ENCODE measurements around the gene POLG2. TPM values are rescaled to one million over a fixed set of nuclear protein-coding genes. Genes with fewer than 3 reads are reported as not detected.
"Not testable (repeated sequence)": the region's sequence is repeated elsewhere in the genome, so short reads cannot be mapped to it uniquely, and the experiment has no call there.

Gene POLG2
- total and polyA plus RNA-seq, 4 donors: 3.0 to 8.0 (median 6.6) TPM

- Histone ChIP-seq H3K9ac (ENCODE audit: low read depth in 1 of 2, low read length in 2 of 2) (no peak overlapping the region), H3K27ac (ENCODE audit: low read depth in 1 of 2, low read length in 2 of 2) (no peak overlapping the region)
Measured at GRCh38 chr17:64439956-64440355, 56.9 kb downstream of the POLG2 start.

DNA sequence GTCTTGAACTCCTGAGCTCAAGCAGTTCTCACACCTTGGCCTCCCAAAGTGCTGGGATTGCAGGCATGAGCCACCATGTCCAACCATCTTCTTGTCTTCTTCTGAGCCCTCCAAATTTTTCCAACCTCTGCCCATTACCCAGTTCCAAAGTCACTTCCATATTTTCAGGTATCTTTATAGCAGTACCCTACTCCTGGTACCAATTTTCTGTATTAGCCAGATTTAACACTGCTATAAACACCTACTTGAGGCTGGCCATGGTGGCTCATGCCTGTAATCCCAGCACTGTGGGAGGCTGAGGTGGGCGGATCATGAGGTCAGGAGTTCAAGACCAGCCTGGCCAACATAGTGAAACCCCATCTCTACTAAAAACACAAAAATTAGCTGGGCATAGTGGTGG, 57.3 kb downstream of the POLG2 start:
- not testable (repeated sequence) for H3K4me1 ChIP-seq (ENCODE audit: control insufficient read depth in 4 of 4, insufficient read depth in 4 of 4, low read length in 3 of 4); H3K27me3 ChIP-seq (ENCODE audit: control insufficient read depth in 4 of 4, insufficient read depth in 4 of 4, low read length in 3 of 4); H3K4me3 ChIP-seq (ENCODE audit: low read depth in 1 of 3, low read length in 3 of 3); H3K27ac ChIP-seq (ENCODE audit: low read depth in 1 of 2, low read length in 2 of 2); H3K36me3 ChIP-seq (ENCODE audit: control insufficient read depth in 4 of 4, insufficient read depth in 3 of 4, low read depth in 1 of 4, low read length in 3 of 4); H3K9ac ChIP-seq (ENCODE audit: low read depth in 1 of 2, low read length in 2 of 2); DNase-seq (ENCODE audit: low spot score)
- WGBS: 90% methylated on average over 1 of the region's 1 CpG
- H3K9me3 ChIP-seq (ENCODE audit: control insufficient read depth in 4 of 4, low read length in 3 of 4): peaks cover 4 to 23% (median 8%) of the 10 kb centered on the region in 4 donors

More at GRCh38 chr17:64439956-64440355, 56.9 kb downstream of the POLG2 start:
- WGBS: 90% methylated on average over 2 of the region's 2 CpGs
- no peak for DNase-seq (ENCODE audit: low spot score)
- Histone ChIP-seq H3K4me3 (ENCODE audit: low read depth in 1 of 3, low read length in 3 of 3) (no peak overlapping the region), H3K36me3 (ENCODE audit: control insufficient read depth in 4 of 4, insufficient read depth in 3 of 4, low read depth in 1 of 4, low read length in 3 of 4) (no peaks in the 10 kb centered on the region), H3K27me3 (ENCODE audit: control insufficient read depth in 4 of 4, insufficient read depth in 4 of 4, low read length in 3 of 4) (no peaks in the 10 kb centered on the region), H3K9me3 (ENCODE audit: control insufficient read depth in 4 of 4, low read length in 3 of 4) (peaks cover 4 to 23% (median 8%) of the 10 kb centered on the region in 4 donors), H3K4me1 (ENCODE audit: control insufficient read depth in 4 of 4, insufficient read depth in 4 of 4, low read length in 3 of 4) (no peaks in the 10 kb centered on the region)
- TF ChIP-seq FOXA2 (IDR thresholded peaks at IDR 0.05) (no peak), MAX (IDR thresholded peaks at IDR 0.05) (no peak), YY1 (IDR thresholded peaks at IDR 0.05) (no peak), FOXA1 (IDR thresholded peaks at IDR 0.05) (no peak), HNF4G (IDR thresholded peaks at IDR 0.05) (no peak)
- TF ChIP-seq, protein P1, sequence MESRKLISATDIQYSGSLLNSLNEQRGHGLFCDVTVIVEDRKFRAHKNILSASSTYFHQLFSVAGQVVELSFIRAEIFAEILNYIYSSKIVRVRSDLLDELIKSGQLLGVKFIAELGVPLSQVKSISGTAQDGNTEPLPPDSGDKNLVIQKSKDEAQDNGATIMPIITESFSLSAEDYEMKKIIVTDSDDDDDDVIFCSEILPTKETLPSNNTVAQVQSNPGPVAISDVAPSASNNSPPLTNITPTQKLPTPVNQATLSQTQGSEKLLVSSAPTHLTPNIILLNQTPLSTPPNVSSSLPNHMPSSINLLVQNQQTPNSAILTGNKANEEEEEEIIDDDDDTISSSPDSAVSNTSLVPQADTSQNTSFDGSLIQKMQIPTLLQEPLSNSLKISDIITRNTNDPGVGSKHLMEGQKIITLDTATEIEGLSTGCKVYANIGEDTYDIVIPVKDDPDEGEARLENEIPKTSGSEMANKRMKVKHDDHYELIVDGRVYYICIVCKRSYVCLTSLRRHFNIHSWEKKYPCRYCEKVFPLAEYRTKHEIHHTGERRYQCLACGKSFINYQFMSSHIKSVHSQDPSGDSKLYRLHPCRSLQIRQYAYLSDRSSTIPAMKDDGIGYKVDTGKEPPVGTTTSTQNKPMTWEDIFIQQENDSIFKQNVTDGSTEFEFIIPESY (IDR thresholded peaks at IDR 0.05): no peak

DNA sequence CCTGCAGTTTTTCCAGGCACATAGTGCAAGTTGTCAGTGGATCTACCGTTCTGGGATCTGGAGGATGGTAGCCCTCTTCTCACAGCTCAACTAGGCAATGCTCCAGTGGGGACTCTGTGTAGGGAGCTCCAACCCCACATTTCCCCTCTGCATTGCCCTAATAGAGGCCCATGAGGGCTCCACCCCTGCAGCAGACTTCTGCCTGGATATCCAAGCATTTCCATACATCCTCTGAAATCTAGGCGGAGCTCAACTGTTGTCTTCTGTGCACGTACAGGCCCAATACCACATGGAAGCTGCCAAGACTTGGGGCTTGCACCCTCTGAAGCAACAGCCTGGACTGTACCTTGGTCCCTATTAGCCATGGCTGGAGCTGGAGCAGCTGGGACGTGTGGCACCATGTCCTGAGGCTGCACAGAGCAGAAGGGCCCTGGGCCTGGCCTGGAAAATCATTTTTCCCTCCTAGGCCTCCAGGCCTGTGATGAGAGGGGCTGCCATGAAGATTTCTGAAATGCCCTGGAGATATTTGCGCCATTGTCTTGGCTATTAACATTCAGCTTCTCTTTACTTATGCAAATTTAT, 58.8 kb downstream of the POLG2 start:
- H3K4me1 ChIP-seq (ENCODE audit: control insufficient read depth in 4 of 4, insufficient read depth in 4 of 4, low read length in 3 of 4): no peaks in the 10 kb centered on the region
- no peak for DNase-seq (ENCODE audit: low spot score)
- H3K27ac ChIP-seq (ENCODE audit: low read depth in 1 of 2, low read length in 2 of 2): no peak overlapping the region
- WGBS: 89% methylated on average over 5 of the region's 5 CpGs
- TF ChIP-seq FOXA2 (IDR thresholded peaks at IDR 0.05): no peak
- no peak for TF ChIP-seq EGR1 (IDR thresholded peaks at IDR 0.05; ENCODE audit: low read depth in 2 of 2)
- TF ChIP-seq, protein P1 (IDR thresholded peaks at IDR 0.05): no peak
- TF ChIP-seq MAX (IDR thresholded peaks at IDR 0.05): no peak
- TF ChIP-seq CTCF (IDR thresholded peaks at IDR 0.05; ENCODE audit: low read depth, low read length, missing input control): no peak
- no peak for TF ChIP-seq SP1 (IDR thresholded peaks at IDR 0.05)
- no peak for TF ChIP-seq HNF4A (conservative IDR thresholded peaks at IDR 0.05)
- TF ChIP-seq ATF3 (IDR thresholded peaks at IDR 0.05): no peak
- TF ChIP-seq FOXA1 (IDR thresholded peaks at IDR 0.05): no peak
- no peak for TF ChIP-seq NR2F2 (IDR thresholded peaks at IDR 0.05)
- TF ChIP-seq HNF4G (IDR thresholded peaks at IDR 0.05): no peak
- no peak for TF ChIP-seq REST (IDR thresholded peaks at IDR 0.05)
- no peak overlapping the region for H3K9ac ChIP-seq (ENCODE audit: low read depth in 1 of 2, low read length in 2 of 2)
- peaks cover 4 to 23% (median 8%) of the 10 kb centered on the region in 4 donors for H3K9me3 ChIP-seq (ENCODE audit: control insufficient read depth in 4 of 4, low read length in 3 of 4)
- H3K4me3 ChIP-seq (ENCODE audit: low read depth in 1 of 3, low read length in 3 of 3): no peak overlapping the region
- H3K36me3 ChIP-seq (ENCODE audit: control insufficient read depth in 4 of 4, insufficient read depth in 3 of 4, low read depth in 1 of 4, low read length in 3 of 4): no peaks in the 10 kb centered on the region
- no peaks in the 10 kb centered on the region for H3K27me3 ChIP-seq (ENCODE audit: control insufficient read depth in 4 of 4, insufficient read depth in 4 of 4, low read length in 3 of 4)

Measured in liver (tissue), 9 donors.